Activated T-cell treated with anti-CD3 and anti-CD28 coated beads, Interleukin-2, amount 50 U/mL, for 72 hours (primary cell): ENCODE results near the gene KIAA0232. TPM values are rescaled to one million over a fixed set of nuclear protein-coding genes. Genes with fewer than 3 reads are reported as not detected.
"Not testable (repeated sequence)": the region's sequence is repeated elsewhere in the genome, so short reads cannot be mapped to it uniquely, and the experiment has no call there.

Experiments
- ATAC-seq, 2 donors: fragments of 150-1000 bp; cut with Tn5 transposase; replicated peaks in 1 of 2; 2 replicates each; pipeline ENCODE4 v1.10.0; 2021; ENCODE audit warnings: moderate library complexity in 2 of 2, mild to moderate bottlenecking in 1 of 2
- DNase-seq, 2 donors: peaks; one replicate each; pipeline ENCODE4 v3.0.0; 2021 to 2022; ENCODE audit warnings: mixed read lengths in 1 of 2
- H3K27ac Mint-ChIP-seq: one replicate; pipeline ENCODE4 v1.8.0; 2022; ENCODE audit warnings: mild to moderate bottlenecking, moderate library complexity, mixed read lengths
- H3K27me3 Mint-ChIP-seq: one replicate; pipeline ENCODE4 v1.8.0; 2022; ENCODE audit warnings: low read depth, mixed read lengths
- H3K36me3 Mint-ChIP-seq, 2 donors: one replicate each; pipeline ENCODE4 v1.8.0; 2022; ENCODE audit warnings: mixed read lengths in 2 of 2, mild to moderate bottlenecking in 1 of 2; ENCODE audit not compliant: insufficient read depth in 2 of 2
- H3K4me1 Mint-ChIP-seq: one replicate; pipeline ENCODE4 v1.8.0; 2022; ENCODE audit warnings: low read depth, mixed read lengths
- H3K4me3 Mint-ChIP-seq, 2 donors: one replicate each; pipeline ENCODE4 v1.8.0; 2022; ENCODE audit warnings: mild to moderate bottlenecking in 2 of 2, mixed read lengths in 2 of 2, moderate library complexity in 2 of 2
- H3K9me3 Mint-ChIP-seq, 2 donors: one replicate each; pipeline ENCODE4 v1.8.0; 2022; ENCODE audit warnings: mixed read lengths in 2 of 2
- total RNA-seq, 2 donors: library from RNA; stranded (reverse); gene quantifications; one replicate each; pipeline ENCODE4 v1.2.3, GENCODE V29; 2022

Gene KIAA0232
- total RNA-seq, 2 donors from 2014 or later: 16.8 to 19.5 TPM

DNA sequence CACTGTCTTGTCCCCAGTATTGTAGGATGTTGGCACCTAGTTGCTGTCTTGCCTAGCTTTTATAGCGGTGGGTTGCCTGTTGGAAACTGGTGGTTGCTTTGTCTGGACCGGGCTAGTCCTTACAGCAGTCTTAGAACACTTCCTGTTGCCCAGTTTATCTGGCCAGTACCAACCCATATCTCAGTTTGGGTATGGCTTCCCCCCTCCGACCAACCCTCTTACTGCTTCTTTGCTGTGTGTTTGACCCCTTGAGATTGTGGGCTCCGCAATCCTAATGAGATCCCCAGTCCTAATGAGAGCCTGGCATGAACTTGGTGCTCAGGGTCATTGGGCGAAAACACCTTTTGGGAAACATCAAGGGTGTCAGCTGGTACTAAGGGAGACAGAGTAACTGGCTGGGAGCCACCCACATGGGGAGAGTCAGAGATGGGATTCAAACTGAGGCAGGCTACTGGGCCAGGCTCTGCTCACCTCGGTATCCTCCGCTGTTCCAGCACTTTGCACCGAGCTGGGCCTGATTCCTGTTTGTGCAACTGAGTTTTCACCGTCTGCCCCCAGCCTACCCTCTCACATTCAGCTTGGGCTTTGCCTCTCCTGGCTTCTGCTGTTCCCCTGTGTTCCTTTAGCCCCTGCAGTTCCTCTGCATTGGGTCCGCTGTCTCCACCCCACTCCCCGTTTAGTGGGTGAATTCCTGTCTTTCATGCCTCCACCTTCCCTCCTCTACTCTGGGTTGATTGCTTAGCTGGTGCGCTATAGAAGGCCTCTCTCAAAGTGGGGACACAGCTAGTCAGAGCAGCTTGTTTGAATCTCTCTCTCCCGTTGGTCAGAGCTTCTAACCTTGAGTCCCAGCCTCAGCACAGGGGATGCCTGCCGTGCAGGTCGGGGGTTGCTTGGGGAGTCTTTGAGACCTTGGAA, 128.7 kb downstream of the KIAA0232 start:
- H3K9me3 Mint-ChIP-seq: no peaks in the 10 kb centered on the region

DNA sequence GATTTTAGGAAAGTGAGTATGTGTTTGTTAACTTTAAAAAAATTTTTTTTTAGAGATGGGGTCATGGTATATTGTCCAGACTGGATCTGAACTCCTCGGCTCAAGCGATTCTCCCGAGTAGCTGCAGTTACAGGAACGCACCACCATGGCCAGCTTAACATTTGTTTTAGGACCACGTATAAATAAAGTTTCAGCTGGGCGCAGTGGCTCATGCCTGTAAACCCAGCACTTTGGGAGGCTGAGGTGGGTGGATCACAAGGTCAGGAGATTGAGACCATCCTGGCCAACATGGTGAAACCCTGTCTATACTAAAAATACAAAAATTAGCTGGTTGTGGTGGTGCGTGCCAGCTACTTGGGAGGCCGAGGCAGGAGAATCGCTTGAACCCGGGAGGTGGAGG, 129.4 kb downstream of the KIAA0232 start:
- H3K27ac Mint-ChIP-seq, ATAC-seq, H3K9me3 Mint-ChIP-seq, DNase-seq, H3K36me3 Mint-ChIP-seq: not testable (repeated sequence)
- Mint-ChIP-seq H3K27me3 (peaks cover 10% of the 10 kb centered on the region), H3K4me1 (peaks cover 71% of the 10 kb centered on the region), H3K4me3 (peak overlapping the region; percentile 96 to 97)

More for the DNA sequence above, 128.7 kb downstream of the KIAA0232 start:
- Mint-ChIP-seq H3K4me3 (peak overlapping the region; percentile 96 to 97), H3K27me3 (peaks cover 11% of the 10 kb centered on the region), H3K4me1 (peaks cover 64% of the 10 kb centered on the region), H3K27ac (peak overlapping the region; percentile 82), H3K36me3 (no peaks in the 10 kb centered on the region)
- DNase-seq (no peak), ATAC-seq (no peak)

DNA sequence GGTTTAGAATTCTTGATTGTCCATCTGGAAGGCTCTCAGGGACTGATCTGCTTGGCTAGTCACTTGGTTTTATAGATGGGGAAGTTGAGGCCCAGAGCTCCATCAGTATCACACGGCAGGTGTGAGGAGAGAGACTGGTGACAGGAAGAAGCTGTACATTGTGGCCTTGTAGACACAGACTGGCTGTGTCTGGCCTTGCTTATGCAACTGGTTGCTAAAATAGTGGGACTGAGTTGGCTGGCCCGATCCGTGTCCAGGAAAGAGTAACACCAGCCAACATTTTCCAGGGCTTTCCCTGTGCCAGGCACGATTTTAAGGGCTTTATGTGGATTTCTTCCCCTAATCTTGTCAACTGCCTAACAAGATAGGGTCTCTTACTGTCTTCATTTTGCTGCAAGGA, 129.9 kb downstream of the KIAA0232 start:
- H3K27me3 Mint-ChIP-seq: peaks cover 5% of the 10 kb centered on the region
- peak overlapping the region; percentile 3 for H3K27ac Mint-ChIP-seq
- no peaks in the 10 kb centered on the region for H3K9me3 Mint-ChIP-seq
- ATAC-seq: no peak
- DNase-seq: no peak
- H3K36me3 Mint-ChIP-seq: no peaks in the 10 kb centered on the region
- peak overlapping the region; percentile 21 to 40 for H3K4me3 Mint-ChIP-seq
- H3K4me1 Mint-ChIP-seq: peaks cover 74% of the 10 kb centered on the region

DNA sequence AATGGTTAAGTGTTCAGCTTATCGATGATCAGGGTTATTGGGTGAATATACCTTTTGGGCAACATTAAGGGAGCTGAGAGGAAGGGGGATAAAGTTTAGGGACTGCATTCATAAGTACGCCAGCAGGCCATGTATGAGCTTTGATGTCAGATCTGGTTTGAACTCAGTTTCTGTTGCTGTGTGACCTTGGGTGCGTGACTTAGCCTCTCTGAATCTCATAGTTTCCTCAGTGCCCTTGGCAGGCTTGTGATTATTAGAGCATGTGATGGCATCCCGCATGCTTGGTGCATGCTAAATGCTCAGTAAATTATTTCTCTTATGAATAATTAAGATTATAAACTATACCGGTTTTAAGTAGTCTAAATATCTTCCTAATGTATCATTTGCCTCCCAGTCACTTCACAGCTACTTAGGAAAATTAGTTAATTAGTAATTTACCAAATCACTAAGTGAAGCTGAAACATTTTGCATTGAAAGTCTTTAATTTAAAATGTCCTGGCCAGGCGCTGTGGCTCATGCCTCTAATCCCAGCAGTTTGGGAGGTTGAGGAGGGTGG, 130.9 kb downstream of the KIAA0232 start:
- ATAC-seq (no peak), DNase-seq (no peak)
- Mint-ChIP-seq H3K4me3 (no peak overlapping the region), H3K4me1 (peaks cover 74% of the 10 kb centered on the region), H3K36me3 (no peaks in the 10 kb centered on the region), H3K27me3 (no peaks in the 10 kb centered on the region), H3K27ac (no peak overlapping the region), H3K9me3 (no peaks in the 10 kb centered on the region)

DNA sequence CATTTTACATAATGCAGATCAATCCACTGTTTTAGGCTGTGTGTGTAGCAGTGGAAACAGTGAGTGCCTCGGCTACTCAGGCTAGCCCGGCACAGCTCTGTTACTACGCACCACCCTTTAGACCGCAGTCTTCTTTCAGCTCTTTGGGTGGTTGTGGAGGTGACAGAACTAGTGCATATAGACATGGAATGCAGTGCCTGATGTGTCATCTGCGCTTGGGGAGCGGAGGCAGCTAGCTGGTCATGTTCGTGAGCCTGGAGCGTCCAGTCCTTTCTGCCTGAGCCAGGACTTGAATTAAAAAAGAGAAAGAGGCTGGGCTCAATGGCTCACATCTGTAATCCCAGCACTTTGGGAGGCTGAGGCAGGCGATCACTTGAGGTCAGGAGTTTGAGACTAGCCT, 131.9 kb downstream of the KIAA0232 start:
- Mint-ChIP-seq H3K4me1 (peaks cover 77% of the 10 kb centered on the region), H3K27me3 (no peaks in the 10 kb centered on the region), H3K27ac (peak overlapping the region; percentile 8), H3K9me3 (no peaks in the 10 kb centered on the region), H3K4me3 (no peak overlapping the region), H3K36me3 (peaks cover 0 to 2% of the 10 kb centered on the region in 2 donors)
- ATAC-seq: no peak
- no peak for DNase-seq

DNA sequence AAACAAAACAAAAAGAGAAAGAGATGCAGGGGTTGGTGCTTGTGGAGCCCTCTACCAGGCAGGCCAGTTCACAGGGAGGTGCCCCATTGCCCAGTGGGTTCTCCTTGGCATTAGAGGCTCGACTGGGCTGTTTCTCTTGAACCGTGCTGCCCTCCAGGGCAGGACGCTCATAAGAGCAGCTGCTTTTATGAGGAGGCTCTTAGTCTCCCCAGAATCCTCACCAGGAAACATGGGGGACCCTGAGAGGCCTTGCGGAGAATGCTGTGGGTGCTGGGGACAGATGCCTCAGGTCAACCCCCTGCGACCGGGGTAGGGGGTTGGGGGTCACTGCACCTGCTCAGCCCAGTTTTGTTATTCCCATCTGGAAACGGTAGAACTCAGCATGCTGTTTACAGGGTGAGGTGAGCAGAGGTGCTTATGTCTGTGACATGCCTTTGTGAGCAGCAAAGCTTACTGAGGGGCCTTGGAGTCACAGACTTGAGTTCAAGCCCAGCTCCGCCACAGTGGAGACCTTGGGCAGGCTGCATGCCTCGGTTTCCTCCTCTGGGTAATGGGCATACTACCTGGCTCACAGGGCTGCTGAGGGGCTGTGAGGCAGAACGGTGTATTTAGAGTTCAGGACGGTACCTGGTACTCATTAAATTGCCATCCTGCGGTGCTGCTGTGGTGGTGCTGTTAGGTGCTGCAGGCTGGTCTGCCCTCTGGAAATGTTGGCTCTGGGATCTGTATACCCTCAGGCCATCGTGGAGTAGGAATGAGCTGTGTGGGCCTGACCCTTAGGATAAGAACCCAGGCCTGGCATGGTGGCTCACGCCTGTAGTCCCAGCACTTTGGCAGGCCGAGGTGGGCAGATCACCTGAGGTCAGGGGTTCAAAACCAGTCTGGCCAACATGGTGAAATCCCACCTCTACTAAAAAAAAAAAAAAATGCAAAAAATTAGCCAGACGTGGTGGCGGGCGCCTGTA, 132.8 kb downstream of the KIAA0232 start:
- Mint-ChIP-seq H3K9me3 (no peaks in the 10 kb centered on the region), H3K4me1 (peaks cover 83% of the 10 kb centered on the region), H3K4me3 (no peak overlapping the region), H3K27me3 (no peaks in the 10 kb centered on the region), H3K36me3 (peaks cover 0 to 2% of the 10 kb centered on the region in 2 donors), H3K27ac (no peak overlapping the region)
- DNase-seq: no peak
- no peak for ATAC-seq

DNA sequence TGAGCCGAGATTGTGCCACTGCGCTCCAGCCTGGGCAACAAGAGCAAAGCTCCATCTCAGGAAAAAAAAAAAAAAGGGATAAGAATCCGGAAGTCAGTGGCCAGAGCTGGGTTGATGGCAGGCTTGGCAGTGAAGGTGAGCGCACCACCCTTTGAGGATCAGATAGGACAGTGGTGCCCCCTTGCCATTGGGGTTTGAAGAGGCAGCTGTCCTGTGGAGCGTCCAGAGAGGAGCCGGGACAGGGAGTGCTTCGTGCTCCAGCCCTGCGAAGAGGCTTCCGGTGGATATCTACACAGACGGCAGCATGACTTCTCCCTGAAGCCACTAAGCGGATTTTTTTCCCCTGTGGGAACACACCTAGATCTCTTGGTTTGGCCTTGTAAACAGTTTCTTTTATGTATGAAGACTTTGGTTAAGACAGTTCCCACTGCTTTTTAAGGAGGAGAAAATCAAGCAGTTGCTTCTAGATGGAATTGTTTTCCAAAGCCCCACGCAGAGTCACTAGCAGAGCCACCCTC, 133.6 kb downstream of the KIAA0232 start:
- DNase-seq (no peak), ATAC-seq (no peak)
- no peaks in the 10 kb centered on the region for H3K27me3 Mint-ChIP-seq
- H3K27ac Mint-ChIP-seq: peak overlapping the region; percentile 90
- H3K4me1 Mint-ChIP-seq: peaks cover 82% of the 10 kb centered on the region
- peaks cover 0 to 2% of the 10 kb centered on the region in 2 donors for H3K36me3 Mint-ChIP-seq
- H3K4me3 Mint-ChIP-seq: peak overlapping the region; percentile 64 to 87
- no peaks in the 10 kb centered on the region for H3K9me3 Mint-ChIP-seq

DNA sequence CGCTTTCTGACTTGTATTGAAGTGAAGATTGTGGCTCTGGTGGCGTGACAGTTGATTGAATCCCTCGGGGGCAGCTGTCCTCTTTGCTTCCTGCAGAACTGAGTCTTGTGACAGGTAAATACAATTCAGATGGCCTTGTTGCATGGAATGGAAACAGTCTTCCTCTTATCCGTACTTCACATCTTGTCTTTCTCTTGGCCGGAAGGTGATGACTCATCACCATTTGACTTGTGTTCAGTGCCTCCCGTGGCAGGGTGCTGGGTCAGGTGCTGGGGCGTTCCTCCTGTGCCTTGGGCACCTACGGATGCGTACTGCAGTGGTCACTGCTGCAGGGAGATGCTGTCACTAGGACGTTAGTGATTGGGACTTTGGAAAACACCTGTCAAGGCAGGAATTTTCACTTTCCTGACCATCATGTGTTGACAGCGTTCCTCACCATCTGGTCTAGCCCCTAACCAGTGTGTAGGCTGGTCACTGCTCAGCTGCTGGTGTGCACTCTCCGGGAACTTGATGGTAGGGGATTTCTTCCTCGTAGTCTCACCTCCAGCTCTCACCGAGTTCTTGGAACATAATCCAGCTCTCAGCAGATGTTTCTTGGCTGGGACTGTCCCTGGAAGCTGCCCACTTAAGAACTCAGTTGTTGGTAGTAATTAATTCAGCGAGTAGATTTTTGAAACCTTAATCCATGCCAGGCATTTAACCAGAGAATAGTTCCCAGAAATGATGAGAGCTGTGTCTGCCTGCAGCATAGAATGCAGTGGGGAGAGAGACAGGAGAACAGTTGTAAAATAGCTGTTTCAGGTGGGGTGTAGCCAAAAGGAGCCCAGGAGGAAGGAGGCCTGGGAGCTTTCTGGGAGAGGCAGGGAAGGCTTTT, 134.3 kb downstream of the KIAA0232 start:
- Mint-ChIP-seq H3K9me3 (no peaks in the 10 kb centered on the region), H3K27me3 (no peaks in the 10 kb centered on the region), H3K4me3 (peak overlapping the region; percentile 64 to 87), H3K4me1 (peaks cover 75% of the 10 kb centered on the region), H3K36me3 (peaks cover 0 to 2% of the 10 kb centered on the region in 2 donors), H3K27ac (peak overlapping the region; percentile 90)
- ATAC-seq (peak; percentile 85 to 91), DNase-seq (peak; percentile 74 to 75)

DNA sequence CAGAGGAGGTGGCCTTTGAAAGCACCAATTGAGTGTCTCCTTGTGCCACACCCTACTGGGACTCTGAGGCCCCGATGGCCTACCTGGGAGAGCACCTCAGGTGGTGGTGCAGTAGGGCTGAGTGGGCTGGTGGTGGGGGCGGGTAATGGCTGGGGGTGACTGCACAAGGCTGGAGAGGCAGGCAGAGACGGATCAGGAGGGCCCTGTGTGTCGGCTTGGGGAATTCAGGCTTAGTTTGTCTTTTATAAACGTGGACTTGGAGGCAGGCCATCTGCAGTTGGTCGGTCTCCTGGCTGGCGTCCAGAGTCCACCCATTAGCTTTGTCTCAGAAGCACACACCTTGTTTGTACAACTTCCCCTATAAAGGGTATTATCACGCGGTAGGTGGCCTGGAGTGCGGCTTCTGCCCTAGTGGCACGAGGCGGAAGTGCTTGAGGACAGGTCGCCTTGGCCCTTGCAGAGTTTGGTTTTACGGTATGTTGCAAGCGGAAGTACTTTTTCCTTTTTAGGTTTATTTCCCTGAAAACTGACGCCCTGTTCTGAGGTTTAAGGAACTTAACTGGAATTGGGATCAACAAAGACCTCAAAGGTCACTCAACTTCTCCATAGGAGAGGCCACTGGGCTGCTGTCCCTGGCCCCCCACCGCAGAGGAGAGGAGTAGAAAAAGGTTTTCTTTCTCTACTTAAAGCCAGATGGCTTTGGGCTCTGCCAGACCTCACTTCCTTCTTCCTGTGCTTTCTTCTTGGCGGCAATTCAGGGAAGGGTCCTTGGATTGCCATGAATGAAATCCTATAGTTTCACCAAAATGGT, 135.1 kb downstream of the KIAA0232 start:
- Mint-ChIP-seq H3K36me3 (peaks cover 0 to 2% of the 10 kb centered on the region in 2 donors), H3K4me3 (peak overlapping the region; percentile 64 to 87), H3K9me3 (no peaks in the 10 kb centered on the region), H3K27me3 (no peaks in the 10 kb centered on the region), H3K27ac (peak overlapping the region; percentile 90), H3K4me1 (peaks cover 78% of the 10 kb centered on the region)
- ATAC-seq (peak; percentile 56 to 68), DNase-seq (peak; percentile 64 to 68)

DNA sequence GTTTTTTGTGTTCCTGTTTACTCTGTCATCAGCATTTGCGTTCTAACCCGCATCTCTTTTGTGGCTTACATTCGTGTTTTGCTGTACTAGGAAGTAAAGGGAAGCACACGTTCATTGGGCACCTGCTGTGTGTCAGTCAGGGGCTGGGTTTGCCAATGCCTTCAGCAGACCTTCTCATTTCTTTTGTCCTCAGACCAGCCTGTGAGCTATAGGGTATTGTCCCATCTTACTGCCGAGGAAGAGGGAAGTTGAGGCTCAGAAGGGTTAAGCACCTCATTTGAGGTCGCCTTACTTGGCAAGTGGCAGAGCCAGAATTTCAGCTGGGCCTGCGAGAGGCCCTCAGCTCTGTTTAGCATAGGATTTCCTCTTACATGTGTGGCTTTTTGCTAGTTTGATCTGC, 135.8 kb downstream of the KIAA0232 start:
- Mint-ChIP-seq H3K36me3 (peaks cover 0 to 2% of the 10 kb centered on the region in 2 donors), H3K4me1 (peaks cover 79% of the 10 kb centered on the region), H3K9me3 (no peaks in the 10 kb centered on the region), H3K27me3 (no peaks in the 10 kb centered on the region), H3K27ac (peak overlapping the region; percentile 90), H3K4me3 (peak overlapping the region; percentile 64 to 87)
- DNase-seq (peak in 1 of 2 donors; percentile 30), ATAC-seq (peak; percentile 25 to 29)

DNA sequence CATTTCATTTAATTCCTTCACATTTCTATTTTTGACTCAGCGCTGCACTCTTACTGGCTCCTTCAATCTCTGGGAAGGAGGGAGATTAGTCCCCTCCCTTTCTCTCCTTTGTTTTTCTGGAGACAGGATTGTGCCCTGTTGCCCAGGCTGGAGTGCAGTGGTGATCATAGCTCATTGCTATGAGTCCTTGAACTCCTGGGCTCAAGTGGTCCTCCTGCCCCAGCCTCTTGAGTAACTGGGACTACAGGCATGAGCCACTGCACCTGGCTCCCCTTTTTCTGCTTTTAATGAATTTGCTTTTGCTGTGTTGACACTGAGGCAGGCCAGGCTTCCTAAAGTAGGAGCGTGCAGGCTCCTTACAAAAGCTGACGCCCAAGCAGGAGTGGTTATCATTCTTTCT, 137.6 kb downstream of the KIAA0232 start:
- no peaks in the 10 kb centered on the region for H3K27me3 Mint-ChIP-seq
- peaks cover 0 to 7% of the 10 kb centered on the region in 2 donors for H3K36me3 Mint-ChIP-seq
- no peak overlapping the region for H3K4me3 Mint-ChIP-seq
- ATAC-seq: no peak
- no peak for DNase-seq
- peaks cover 78% of the 10 kb centered on the region for H3K4me1 Mint-ChIP-seq
- peak overlapping the region; percentile 70 for H3K27ac Mint-ChIP-seq
- H3K9me3 Mint-ChIP-seq: no peaks in the 10 kb centered on the region
